ENCODE results near the gene MED26. TPM values are rescaled to one million over a fixed set of nuclear protein-coding genes. Genes with fewer than 3 reads are reported as not detected.

Gene MED26
- total RNA-seq, 1 donor = 7.3 TPM

DNA sequence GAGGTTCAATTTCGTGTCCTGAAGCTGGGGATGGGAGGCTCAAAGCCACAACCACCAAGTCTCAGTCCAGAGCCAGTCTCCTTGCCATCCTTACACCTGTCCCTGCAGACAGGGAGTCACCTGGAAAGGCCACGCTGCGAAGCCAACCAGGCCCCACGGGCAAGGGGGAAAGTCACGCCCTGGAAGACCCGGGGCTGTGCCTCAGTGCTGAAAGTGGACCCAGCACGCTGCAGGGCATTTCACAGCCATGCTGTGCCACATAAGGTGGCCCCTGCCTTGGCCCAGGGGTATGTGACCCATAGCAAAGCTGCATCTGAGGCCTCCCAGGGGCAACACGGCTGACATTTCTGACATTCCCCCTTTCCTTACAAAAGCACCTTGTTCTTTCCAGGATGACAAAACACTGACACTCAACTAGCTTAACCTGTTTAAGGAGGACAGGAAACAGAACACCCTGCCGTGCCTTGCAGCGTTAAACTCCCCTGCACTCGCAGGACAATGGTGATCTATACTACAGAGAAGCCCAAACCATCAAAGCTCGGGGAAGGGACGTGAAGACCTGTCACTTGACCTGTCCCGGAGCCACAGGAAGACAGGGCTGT lies 100.6 kb downstream of the MED26 start:
- no peak for TF ChIP-seq CTCF (IDR thresholded peaks at IDR 0.05; ENCODE audit: insufficient read depth, low read depth, low read length)
- H3K4me3 ChIP-seq (ENCODE audit: low read depth, low read length) = no peak overlapping the region
- DNase-seq (ENCODE audit: low read depth) = no peak

- no peak for DNase-seq (ENCODE audit: low read depth)
- no peak for TF ChIP-seq CTCF (IDR thresholded peaks at IDR 0.05; ENCODE audit: insufficient read depth, low read depth, low read length)
- no peak overlapping the region for H3K4me3 ChIP-seq (ENCODE audit: low read depth, low read length)
These were observed 102.1 kb downstream of the MED26 start for GRCh38 chr19:16525751-16526481.

DNA sequence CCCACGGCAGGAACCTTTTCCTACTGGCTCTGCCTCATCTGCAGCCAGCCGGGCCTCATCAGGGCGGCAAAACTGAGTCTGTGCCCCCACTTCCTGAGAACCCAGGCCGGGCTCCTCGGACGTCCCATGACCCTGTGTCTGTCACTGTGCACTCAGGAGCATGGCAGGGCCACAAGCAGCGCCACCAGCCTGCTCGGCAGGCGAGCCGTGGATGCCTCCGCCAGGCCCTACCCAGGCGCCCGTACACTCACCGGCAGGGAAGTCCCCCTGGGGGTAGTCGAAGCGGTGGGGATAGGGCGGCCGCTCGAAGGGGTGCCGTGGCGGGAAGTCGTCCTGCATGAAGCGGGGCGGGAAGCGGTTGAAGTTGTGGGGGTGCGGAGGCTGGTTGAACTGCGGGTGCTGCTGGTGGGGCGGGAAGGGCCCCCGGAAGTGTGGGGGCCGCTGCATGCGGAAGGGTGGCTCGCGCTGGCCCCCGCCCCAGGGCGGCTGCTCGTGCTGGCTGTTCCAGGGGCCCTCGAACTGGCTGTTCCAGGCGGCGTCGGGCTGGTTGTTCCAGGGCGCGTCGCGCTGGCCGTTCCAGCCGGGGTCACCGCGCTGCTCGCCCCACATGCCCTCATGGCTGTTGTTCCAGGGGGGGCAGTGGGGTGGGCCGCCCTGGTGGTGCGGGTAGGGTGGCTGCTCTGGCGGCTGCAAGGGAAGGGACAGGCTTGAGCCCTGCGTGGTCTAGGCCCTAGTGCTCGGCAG lies 102.8 kb downstream of the MED26 start:
- no peak for TF ChIP-seq CTCF (IDR thresholded peaks at IDR 0.05; ENCODE audit: insufficient read depth, low read depth, low read length)
- no peak for DNase-seq (ENCODE audit: low read depth)
- H3K4me3 ChIP-seq (ENCODE audit: low read depth, low read length) = no peak overlapping the region

Small RNA genes within 50 kb of the gene (small RNA-seq; reads per million reads assigned to genes)
- gene RN7SL146P = not detected

Other genes starting within 250 kb of the MED26 start
- gene EPS15L1, start 156.2 kb downstream of the MED26 start, total RNA-seq = 16.1 and 18.6 TPM in 2 replicates
- gene CALR3, start 132.0 kb downstream of the MED26 start, total RNA-seq = not detected in 2 replicates
- gene C19orf44, start 131.8 kb downstream of the MED26 start, total RNA-seq = 4.2 and 6.0 TPM in 2 replicates
- 6.1 and 6.5 TPM in 2 replicates for gene CHERP, start 85.8 kb downstream of the MED26 start, total RNA-seq
- 32.5 and 46.2 TPM in 2 replicates for gene SLC35E1, start 55.8 kb downstream of the MED26 start, total RNA-seq
- 60.6 and 68.7 TPM in 2 replicates for gene SMIM7, start 31.9 kb upstream of the MED26 start, total RNA-seq
- 1.3 and 2.2 TPM in 2 replicates for gene TMEM38A, start 32.9 kb upstream of the MED26 start, total RNA-seq
- gene NWD1, start 91.6 kb upstream of the MED26 start, total RNA-seq = not detected in 2 replicates
- gene SIN3B, start 201.2 kb upstream of the MED26 start, total RNA-seq = 35.4 and 40.2 TPM in 2 replicates

All from fibroblast of villous mesenchyme (primary cell).